SK-N-MC (cell line): Measurements from ENCODE around the gene HOMER3.

ENCODE experiments used
- DNase-seq: peaks from one replicate; pipeline ENCODE4 v3.0.0-alpha.2; 2011; ENCODE audit warnings: low read depth, low spot score
- H3K27ac ChIP-seq: fragments of 200-600 bp; sonication (generic); 2 replicates; pipeline ENCODE4 v1.5.1; 2016; ENCODE audit warnings: mixed run types
- H3K36me3 ChIP-seq: fragments of 200-600 bp; sonication (generic); 2 replicates; pipeline ENCODE4 v1.6.1; 2017; ENCODE audit warnings: antibody characterized with exemption, low read length, mixed read lengths; ENCODE audit not compliant: insufficient read depth
- H3K4me3 ChIP-seq: fragments of 200-600 bp; sonication (generic); 2 replicates; pipeline ENCODE4 v1.5.1; 2016
- H3K9ac ChIP-seq: fragments of 200-600 bp; sonication (generic); 2 replicates; pipeline ENCODE4 v1.8.0; 2017; ENCODE audit warnings: mixed run types, mixed read lengths; ENCODE audit not compliant: insufficient read length
- H3K9me3 ChIP-seq: fragments of 200-600 bp; sonication (generic); 2 replicates; pipeline ENCODE4 v1.6.1; 2017; ENCODE audit warnings: low read depth, mild to moderate bottlenecking, antibody characterized with exemption, low read length, moderate library complexity, mixed read lengths
- EZH2 ChIP-seq: fragments of 200-600 bp; sonication (generic); IDR thresholded peaks from one replicate; pipeline ENCODE4 v1.6.1; 2017; ENCODE audit warnings: antibody characterized with exemption
- FOXP2 ChIP-seq: optimal IDR thresholded peaks from 2 replicates; pipeline ENCODE3; 2011; ENCODE audit warnings: mild to moderate bottlenecking, moderate library complexity; ENCODE audit not compliant: insufficient read depth; ENCODE audit errors: extremely low read length, control extremely low read depth
- POLR2AphosphoS5 ChIP-seq: IDR thresholded peaks from 2 replicates; pipeline ENCODE4 v1.6.1; 2012; ENCODE audit warnings: mild to moderate bottlenecking, low read depth, low read length, borderline replicate concordance

HOMER3 gene

GRCh38 chr19:18939163-18939562, 1.9 kb downstream of the HOMER3 start:
- Histone ChIP-seq H3K36me3 (no peaks in the 10 kb centered on the region), H3K9me3 (no peaks in the 10 kb centered on the region), H3K4me3 (no peak overlapping the region), H3K27ac (no peak overlapping the region), H3K9ac (no peak overlapping the region)
- no peak for DNase-seq
- no peak for TF ChIP-seq FOXP2
- TF ChIP-seq EZH2: no peak
- TF ChIP-seq POLR2AphosphoS5: no peak

GRCh38 chr19:18933297-18933696, 7.7 kb downstream of the HOMER3 start:
- DNase-seq: no peak
- no peaks in the 10 kb centered on the region for H3K9me3 ChIP-seq
- TF ChIP-seq FOXP2 (no peak), POLR2AphosphoS5 (no peak), EZH2 (no peak)
- no peak overlapping the region for H3K9ac ChIP-seq
- H3K27ac ChIP-seq: no peak overlapping the region
- H3K4me3 ChIP-seq: no peak overlapping the region
- H3K36me3 ChIP-seq: no peaks in the 10 kb centered on the region; the same call in 1 of the 2 replicates

GRCh38 chr19:18932216-18932841, 8.7 kb downstream of the HOMER3 start:
- Histone ChIP-seq H3K27ac (no peak overlapping the region), H3K9ac (no peak overlapping the region), H3K4me3 (no peak overlapping the region), H3K9me3 (no peaks in the 10 kb centered on the region), H3K36me3 (no peaks in the 10 kb centered on the region; the same call in 1 of the 2 replicates)
- TF ChIP-seq POLR2AphosphoS5: no peak
- DNase-seq: no peak

GRCh38 chr19:18931316-18932162, 9.5 kb downstream of the HOMER3 start:
- Histone ChIP-seq H3K4me3 (no peak overlapping the region), H3K9ac (no peak overlapping the region), H3K9me3 (no peaks in the 10 kb centered on the region), H3K36me3 (no peaks in the 10 kb centered on the region; the same call in 1 of the 2 replicates), H3K27ac (no peak overlapping the region)
- no peak for DNase-seq
- no peak for TF ChIP-seq EZH2

- Histone ChIP-seq H3K4me3 (no peak overlapping the region), H3K9me3 (no peaks in the 10 kb centered on the region), H3K36me3 (peaks cover 12% of the 10 kb centered on the region; the same call in 1 of the 2 replicates), H3K27ac (no peak overlapping the region), H3K9ac (no peak overlapping the region)
- TF ChIP-seq EZH2 (no peak), POLR2AphosphoS5 (no peak), FOXP2 (no peak)
- DNase-seq: no peak
Measured at GRCh38 chr19:18929311-18929710, 11.7 kb downstream of the HOMER3 start.

- peaks cover 15% of the 10 kb centered on the region; the same call in 1 of the 2 replicates for H3K36me3 ChIP-seq
Measured at GRCh38 chr19:18928018-18928805, 12.8 kb downstream of the HOMER3 start.

GRCh38 chr19:18924684-18925213, 16.3 kb downstream of the HOMER3 start:
- Histone ChIP-seq H3K4me3 (no peak overlapping the region), H3K36me3 (peaks cover 29% of the 10 kb centered on the region; the same call in 1 of the 2 replicates), H3K27ac (no peak overlapping the region), H3K9me3 (no peaks in the 10 kb centered on the region), H3K9ac (no peak overlapping the region)
- no peak for TF ChIP-seq EZH2
- no peak for TF ChIP-seq FOXP2
- TF ChIP-seq POLR2AphosphoS5: no peak
- DNase-seq: no peak

More at GRCh38 chr19:18928018-18928805, 12.8 kb downstream of the HOMER3 start:
- TF ChIP-seq POLR2AphosphoS5 (0 out of 2 replicates have a peak, but pooled peaks have one; percentile 6), EZH2 (no peak)
- H3K9me3 ChIP-seq: no peaks in the 10 kb centered on the region
- H3K4me3 ChIP-seq: no peak overlapping the region
- DNase-seq: no peak
- no peak overlapping the region for H3K9ac ChIP-seq
- H3K27ac ChIP-seq: no peak overlapping the region

GRCh38 chr19:18922228-18922985, 18.6 kb downstream of the HOMER3 start:
- no peak for TF ChIP-seq POLR2AphosphoS5
- TF ChIP-seq EZH2: no peak
- no peak for TF ChIP-seq FOXP2
- Histone ChIP-seq H3K4me3 (no peak overlapping the region), H3K27ac (no peak overlapping the region), H3K36me3 (peaks cover 29% of the 10 kb centered on the region; the same call in 1 of the 2 replicates), H3K9ac (no peak overlapping the region), H3K9me3 (no peaks in the 10 kb centered on the region)
- DNase-seq: no peak
